HepG2 (cell line): ENCODE measurements around the gene NFKBIA.

ENCODE experiments used
- CBFB ChIP-seq: sonication (generic); formaldehyde crosslinking; IDR thresholded peaks from 2 replicates; pipeline ENCODE4 v1.4.0; 2020; ENCODE audit warnings: missing genetic modification reagents
- CTCF ChIP-seq: sonication (generic); formaldehyde crosslinking; IDR thresholded peaks from 2 replicates; pipeline ENCODE4 v1.5.0; 2020; ENCODE audit warnings: mild to moderate bottlenecking, missing genetic modification reagents, moderate library complexity
- EP300 ChIP-seq, 3 experiments: sonication (generic) in 1 of 3; formaldehyde crosslinking in 1 of 3; IDR thresholded peaks; 2 replicates each; pipeline versions ENCODE4 v1.5.1 to v1.6.1; 2011 to 2020; ENCODE audit warnings: low read depth in 2 of 3, low read length in 2 of 3, borderline replicate concordance in 1 of 3, improper control_type of control experiment in 1 of 3, mild to moderate bottlenecking in 1 of 3, missing genetic modification reagents in 1 of 3, moderate library complexity in 1 of 3
- NONO ChIP-seq, 2 experiments: fragments of 450-650 bp in 1 of 2; sonication (generic) in 1 of 2; formaldehyde crosslinking in 1 of 2; IDR thresholded peaks in 1 of 2; conservative IDR thresholded peaks in 1 of 2; 2 replicates each; pipeline versions ENCODE4 v1.6.1 to v1.8.0; 2017 to 2022; ENCODE audit warnings: mild to moderate bottlenecking in 1 of 2, missing genetic modification reagents in 1 of 2, moderate library complexity in 1 of 2
- ZBTB49 ChIP-seq: sonication (generic); formaldehyde crosslinking; IDR thresholded peaks from 2 replicates; pipeline ENCODE4 v1.4.0; 2020; ENCODE audit warnings: missing genetic modification reagents, borderline replicate concordance
- ZHX1 ChIP-seq: sonication (generic); formaldehyde crosslinking; IDR thresholded peaks from 2 replicates; pipeline ENCODE4 v1.8.1; 2022; ENCODE audit warnings: low read depth, mild to moderate bottlenecking, missing genetic modification reagents
- ZMYM2 ChIP-seq: sonication (generic); formaldehyde crosslinking; IDR thresholded peaks from 2 replicates; pipeline ENCODE4 v1.8.0; 2022; ENCODE audit warnings: mild to moderate bottlenecking, missing genetic modification reagents
- TF ChIP-seq, protein P1 (sequence below): sonication (generic); formaldehyde crosslinking; IDR thresholded peaks from 2 replicates; pipeline ENCODE4 v1.4.0; 2020; ENCODE audit warnings: missing genetic modification reagents

DNA sequence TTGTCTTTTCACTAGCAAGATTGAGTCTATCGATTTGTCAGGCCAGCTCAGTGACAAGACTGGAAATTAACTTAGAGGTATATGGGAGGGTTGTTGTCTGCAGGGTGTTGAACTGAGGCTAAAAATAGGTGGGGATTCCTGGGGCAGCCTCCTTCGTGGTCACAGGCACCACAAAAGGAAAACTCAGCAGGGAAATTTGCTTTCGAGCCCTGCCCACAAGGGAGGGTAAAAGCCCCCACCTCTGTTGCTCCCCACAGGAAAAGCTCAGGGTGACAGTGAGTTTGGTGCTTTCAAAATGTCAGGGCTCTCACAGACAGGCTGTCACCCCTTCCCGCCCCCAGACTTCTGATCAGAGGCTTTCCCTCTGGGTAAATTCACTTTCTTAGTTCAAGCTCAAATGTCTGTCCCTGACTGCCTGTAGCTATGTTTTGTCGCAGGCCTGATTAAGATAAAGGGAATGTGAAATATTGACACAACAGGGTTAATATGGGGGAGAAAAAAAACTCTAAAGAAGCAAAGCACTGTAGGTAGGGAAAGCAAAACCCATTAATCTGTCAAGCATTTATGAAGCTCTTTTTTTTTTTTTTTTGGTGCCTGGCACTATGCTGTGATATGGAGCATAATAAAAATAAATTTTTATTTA, 11.7 kb upstream of the NFKBIA start:
- TF ChIP-seq ZHX1 (CRISPR knock-in tag) (no peak), ZMYM2 (CRISPR knock-in tag) (no peak), EP300 (IDR thresholded peaks at IDR 0.05; ENCODE audit: low read depth in 2 of 2, low read length in 2 of 2) (no peak), EP300 (CRISPR knock-in tag; IDR thresholded peaks at IDR 0.05; ENCODE audit: borderline replicate concordance) (no peak), CTCF (no peak), NONO (IDR thresholded peaks at IDR 0.05) (no peak), NONO (CRISPR knock-in tag; conservative IDR thresholded peaks at IDR 0.05) (no peak), CBFB (no peak), ZBTB49 (no peak)
- TF ChIP-seq, protein P1, sequence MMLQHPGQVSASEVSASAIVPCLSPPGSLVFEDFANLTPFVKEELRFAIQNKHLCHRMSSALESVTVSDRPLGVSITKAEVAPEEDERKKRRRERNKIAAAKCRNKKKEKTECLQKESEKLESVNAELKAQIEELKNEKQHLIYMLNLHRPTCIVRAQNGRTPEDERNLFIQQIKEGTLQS = no peak
